HG03469 (cell line): ENCODE data around the gene AIRE.
"Not testable (repeated sequence)": the region's sequence is repeated elsewhere in the genome, so short reads cannot be mapped to it uniquely, and the experiment has no call there.

ENCODE experiments used
- ATAC-seq: cut with Tn5 transposase; IDR thresholded peaks from one replicate; pipeline ENCODE4 v1.9.1; 2021; ENCODE audit warnings: mild to moderate bottlenecking, moderate library complexity, moderate number of reproducible peaks; ENCODE audit not compliant: unreplicated experiment

The AIRE gene

DNA sequence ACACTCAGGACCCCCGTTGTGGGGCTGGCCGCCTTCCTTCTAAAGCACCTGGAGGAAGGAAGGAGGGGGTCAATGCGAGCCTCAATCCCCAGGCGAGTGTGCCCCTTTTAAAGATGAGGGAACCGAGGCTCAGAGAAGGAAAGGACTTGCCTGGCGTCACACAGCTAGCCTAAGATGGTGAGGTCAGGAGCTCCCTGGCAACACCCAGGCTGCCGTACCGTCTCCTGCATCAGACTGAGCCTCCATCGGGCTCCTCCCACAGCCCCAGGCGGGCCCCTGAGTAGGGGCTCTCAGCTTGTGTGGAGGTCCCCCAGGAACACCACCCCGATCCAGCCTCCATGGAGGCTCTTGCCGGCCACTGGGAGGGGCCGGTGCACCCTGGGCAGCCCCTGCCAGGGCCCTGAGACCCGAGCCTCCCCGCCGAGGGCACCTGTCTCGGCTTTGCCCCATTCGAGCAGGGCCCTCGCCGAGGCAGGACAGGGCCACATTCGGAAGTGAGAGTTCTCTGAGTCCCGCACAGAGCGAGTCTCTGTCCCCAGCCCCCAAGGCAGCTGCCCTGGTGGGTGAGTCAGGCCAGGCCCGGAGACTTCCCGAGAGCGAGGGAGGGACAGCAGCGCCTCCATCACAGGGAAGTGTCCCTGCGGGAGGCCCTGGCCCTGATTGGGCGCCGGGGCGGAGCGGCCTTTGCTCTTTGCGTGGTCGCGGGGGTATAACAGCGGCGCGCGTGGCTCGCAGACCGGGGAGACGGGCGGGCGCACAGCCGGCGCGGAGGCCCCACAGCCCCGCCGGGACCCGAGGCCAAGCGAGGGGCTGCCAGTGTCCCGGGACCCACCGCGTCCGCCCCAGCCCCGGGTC, at the start of gene AIRE:
Gene AIRE, plus strand, starts transcription at position 739 of the 855 bp plus-strand sequence. CDS start 131 bp downstream, outside the sequence.
- no peak for ATAC-seq

DNA sequence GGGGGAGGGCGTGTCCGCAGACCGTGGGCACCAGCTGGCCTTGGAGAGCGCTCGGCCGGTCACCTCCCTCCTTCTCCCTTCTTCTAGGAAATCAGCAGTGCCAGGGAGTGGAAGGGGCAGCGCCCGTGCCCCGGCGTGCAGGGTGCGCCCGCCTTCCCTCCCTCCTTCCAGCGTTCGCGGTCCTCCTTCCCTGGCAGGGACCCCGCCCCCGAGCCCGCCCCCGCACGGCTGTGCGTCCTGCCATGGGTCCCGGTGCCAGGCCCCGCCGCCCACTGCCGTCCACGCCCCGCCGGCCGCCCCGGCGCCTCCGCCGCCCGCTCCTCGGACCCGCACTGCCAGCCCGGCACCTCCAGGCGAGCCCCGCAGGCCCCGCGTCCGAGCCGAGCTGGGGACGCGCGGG, 45.3 kb upstream of the AIRE start:
- not testable (repeated sequence) for ATAC-seq

GRCh38 chr21:44240842-44241241, 44.8 kb upstream of the AIRE start, which contains the start of gene ICOSLG:
Gene ICOSLG, minus strand, starts transcription at chr21:44240943. Its CDS starts 126 bp downstream, at chr21:44240817.
- ATAC-seq, result not testable (repeated sequence)

DNA sequence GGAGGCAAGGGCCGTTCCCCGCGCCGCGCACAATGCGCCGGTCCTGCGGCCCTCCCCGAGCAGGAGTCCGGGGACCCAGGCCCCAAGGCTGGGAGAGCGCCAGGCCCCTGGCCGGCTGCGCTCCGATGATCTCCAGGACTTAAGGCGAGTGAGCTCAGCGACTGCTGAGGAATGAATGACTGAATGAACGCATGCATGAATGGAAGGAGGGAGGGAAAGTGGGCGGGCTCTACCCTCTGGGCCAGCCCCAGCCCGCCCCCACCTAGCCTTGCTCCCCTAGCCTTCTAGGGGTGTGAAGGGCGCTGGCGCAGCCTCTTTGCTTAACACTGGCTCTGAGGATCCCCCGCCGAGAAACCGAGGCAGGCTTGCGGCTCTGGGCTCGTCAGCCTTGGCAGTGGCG, 44.4 kb upstream of the AIRE start:
- ATAC-seq, result not testable (repeated sequence)

DNA sequence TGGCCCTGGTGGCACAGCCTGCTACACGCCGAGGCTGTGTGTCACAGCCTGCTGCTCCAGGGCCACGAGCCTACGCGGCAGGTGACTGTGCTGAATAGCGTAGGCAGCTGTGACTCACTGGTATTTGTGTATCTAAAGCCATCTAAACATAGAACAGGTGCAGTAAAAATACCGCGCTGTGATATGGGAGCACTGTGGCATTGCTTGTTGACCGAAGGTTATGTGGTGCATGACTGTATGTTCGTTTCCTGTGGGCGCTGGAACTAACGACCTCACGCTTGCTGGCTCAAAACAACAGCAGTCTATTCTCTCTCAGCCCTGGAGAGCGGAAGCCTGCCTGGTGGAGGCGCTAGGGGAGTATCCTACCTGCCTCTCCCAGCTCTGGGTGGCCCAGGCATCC, 41.7 kb upstream of the AIRE start:
- ATAC-seq, result peak; percentile 35

- ATAC-seq, result not testable (repeated sequence)
Measured at GRCh38 chr21:44247904-44248303, 37.8 kb upstream of the AIRE start.

DNA sequence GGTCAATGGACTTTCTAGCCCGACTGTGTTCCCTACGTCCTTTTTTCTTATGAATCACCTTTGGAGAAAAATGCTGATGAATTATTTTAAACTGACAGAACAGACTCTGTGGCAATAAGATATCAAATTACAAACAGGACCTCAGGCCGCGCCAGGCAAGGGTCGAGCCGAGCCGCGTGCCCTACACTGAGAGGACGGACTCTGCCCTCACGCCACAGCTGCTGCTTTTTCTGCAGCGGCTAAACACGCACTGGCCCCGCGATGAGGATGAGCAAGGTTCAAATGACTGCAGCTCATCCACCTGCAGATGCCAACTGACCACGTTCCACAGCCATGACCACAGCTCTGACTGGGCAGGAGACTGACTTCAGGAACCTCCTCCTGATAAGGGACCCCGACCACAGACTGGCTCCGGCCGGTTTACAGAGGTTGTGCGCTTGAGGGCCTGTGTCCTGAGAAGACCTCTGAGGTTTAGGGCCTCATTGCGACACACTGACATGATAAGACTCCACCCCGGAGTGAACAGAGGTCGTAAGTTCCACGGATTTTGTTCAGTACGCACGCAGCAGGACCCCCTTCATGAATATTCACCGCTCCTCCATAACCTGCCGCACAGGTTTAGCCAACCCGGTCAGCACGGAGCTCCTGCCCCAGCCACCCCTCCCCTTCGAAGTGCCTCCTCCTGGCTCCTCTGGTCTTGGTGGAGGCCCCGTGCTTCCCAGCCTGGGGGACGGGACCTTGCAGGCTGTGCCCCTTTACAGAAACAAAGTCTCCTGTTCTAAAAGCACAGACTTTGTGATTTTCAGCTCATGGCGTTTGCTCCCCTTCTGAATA, 36.3 kb upstream of the AIRE start:
- ATAC-seq, result not testable (repeated sequence)

- no peak for ATAC-seq
Measured at GRCh38 chr21:44253832-44254710, 31.6 kb upstream of the AIRE start.

- ATAC-seq, result no peak
Measured at GRCh38 chr21:44255511-44255981, 30.1 kb upstream of the AIRE start.

DNA sequence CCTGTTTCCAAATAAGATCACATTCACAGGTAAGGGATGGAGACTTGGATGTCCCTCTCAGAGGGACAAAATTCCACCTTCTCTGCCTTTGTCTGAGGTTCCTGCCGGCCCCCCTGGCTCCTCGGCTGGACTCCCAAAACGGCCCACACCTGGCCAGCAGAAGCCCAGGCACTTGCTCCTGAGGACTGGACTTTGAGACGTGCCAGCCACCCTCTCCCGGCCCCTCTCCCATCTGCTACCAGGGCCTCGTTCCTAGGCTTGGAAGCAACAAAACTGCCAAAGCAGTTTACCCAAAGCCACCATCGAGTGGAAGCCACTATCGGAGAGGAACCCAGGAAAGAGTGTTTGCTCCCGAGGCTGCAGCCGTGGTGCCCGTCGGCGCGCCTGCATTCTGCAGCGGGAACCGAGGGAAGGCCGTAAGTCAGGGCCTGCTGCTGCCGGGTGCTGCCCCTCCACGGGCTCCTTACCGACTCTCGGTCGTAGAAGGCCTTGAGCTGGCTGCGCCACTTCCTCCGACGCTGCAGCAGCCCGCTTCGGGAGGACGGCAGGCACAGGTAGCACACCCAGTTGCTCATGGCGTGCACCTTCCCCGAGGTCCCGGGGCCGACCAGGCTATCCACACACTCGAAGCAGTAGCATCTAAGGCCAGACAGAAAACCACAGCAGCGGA, 27.5 kb upstream of the AIRE start:
- no peak for ATAC-seq

GRCh38 chr21:44259082-44259705, 26.5 kb upstream of the AIRE start:
- no peak for ATAC-seq

DNA sequence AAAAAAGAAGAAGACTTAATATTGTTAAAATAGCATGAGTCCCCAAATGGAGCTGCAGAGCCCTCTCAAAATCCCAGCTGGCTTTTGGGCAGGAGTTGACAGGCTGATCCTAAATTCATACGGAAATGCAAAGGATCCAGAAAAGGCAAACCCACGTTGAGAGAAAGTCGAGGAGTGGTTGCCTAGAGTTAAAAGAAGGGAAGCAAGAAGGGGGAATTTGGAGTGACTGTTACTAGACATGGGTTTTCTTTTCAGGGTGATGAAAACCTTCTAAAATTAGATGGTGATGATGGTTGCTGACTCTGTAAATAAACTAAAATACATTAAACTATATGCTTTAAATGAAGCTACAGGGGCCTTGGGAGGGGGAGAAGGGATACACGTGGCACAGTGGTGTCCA, 25.6 kb upstream of the AIRE start:
- ATAC-seq, result no peak

GRCh38 chr21:44260791-44261631, 24.7 kb upstream of the AIRE start:
- no peak for ATAC-seq

- ATAC-seq, result no peak
Measured at GRCh38 chr21:44261675-44262295, 23.9 kb upstream of the AIRE start, which contains the start of gene DNMT3L. Gene DNMT3L, minus strand, starts transcription at chr21:44261897. Its CDS starts 638 bp downstream, at chr21:44261259.

DNA sequence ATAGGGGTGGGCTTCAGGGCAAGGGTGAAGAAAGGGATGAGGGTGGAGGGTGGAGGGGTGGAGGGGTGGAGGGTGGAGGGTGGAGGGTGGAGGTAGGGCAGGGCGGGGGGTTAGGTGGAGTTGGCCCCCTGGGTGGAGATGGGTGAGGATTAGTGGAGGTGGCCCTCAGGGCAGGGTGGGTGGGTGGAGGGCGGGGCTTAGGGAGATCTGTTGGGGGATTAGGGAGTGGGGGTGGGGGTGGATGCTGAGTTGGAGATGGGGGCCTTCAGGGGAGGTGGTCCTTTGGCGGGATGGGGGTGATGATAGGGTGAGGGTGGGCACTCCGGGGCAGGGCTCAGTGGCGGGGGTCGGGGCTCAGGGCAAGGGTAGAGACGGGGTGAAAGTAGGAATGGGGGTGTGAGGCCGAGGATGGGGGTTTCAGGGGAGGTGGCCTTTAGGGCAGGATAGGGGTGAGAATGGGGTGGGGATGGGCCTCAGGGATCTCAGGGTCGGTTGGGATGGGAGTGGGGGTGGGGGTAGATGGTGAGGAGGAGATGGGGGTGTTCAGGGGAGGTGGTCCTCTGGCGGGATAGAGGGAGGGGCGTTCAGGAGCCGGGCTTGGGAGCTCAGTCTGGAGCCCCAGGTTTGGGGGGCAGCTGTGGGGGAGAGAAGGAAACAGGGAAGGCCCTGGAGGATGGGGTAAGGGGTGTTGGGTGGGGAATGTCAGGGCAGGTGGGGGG, 23.2 kb upstream of the AIRE start:
- no peak for ATAC-seq

DNA sequence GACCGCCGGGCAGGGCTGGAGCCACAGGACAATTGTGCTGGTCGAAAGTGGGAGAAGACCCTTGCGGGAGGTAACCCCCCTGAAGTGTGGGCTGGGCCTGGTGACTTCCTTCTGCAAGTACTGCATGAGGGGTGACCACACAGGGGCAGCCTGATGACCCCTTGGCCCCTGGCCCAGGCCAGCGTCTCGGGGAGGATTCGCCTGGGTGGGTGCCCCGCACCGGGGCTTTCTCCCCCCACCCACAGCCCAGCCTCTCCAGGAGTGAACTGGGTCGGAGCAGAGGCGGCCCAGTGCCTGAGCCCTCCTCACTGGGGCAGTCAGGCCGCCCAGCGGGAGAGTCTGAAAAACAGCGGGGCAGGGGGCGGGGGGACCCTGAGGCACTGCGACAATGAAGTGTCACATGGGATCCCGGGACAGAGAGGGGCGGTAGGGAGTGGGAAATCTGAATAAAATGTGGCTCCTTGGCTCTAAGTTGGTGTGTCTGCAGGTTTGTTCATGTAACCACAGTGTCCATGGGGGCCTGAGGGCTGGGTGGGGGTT, 22.4 kb upstream of the AIRE start:
- ATAC-seq, result no peak

DNA sequence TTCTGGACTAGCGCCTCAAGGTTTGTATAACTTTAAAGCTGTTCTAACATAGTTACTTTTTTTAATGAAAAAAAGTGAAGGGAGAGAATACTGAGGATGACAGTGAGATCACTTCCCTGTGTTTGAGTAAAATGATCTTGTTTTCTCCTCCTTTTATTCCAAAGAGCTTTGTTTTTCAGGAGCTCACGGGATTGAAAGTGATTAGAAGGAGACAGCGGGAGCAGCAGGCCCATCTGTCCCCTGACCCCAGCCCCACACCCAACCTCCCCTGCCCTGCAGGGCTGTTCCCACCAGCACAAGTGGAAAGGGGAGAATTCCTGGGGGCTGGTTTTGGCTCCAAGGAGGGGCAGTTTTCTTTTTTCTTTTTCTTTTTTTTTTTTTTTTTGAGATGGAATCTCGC, 21.9 kb upstream of the AIRE start:
- no peak for ATAC-seq
